ENCODE data around the gene MALT1.

The MALT1 gene

DNA sequence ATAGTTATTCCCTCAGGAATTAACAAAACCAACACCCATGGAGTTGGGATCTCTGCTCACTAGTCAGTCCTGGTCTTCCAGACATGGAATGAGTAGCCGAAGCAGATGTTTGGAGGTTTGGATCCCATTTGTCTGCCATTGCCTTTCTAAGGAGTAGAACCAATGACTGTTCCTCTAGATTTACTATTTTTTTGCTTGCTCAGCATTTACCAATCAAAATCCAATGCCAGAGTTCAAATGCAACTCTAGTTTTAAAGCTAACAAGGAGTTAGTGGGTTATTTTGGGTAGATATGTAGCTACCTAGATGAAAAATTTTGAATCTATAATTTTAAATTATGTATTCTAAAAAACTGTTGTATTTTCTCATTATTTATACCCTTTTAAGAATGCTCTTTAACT, 62.6 kb downstream of the MALT1 start:
- no peak for TF ChIP-seq TAF1 (IDR thresholded peaks at IDR 0.05; ENCODE audit: borderline replicate concordance, insufficient read depth, low read length)
- no peak for TF ChIP-seq SIN3A (IDR thresholded peaks at IDR 0.05; ENCODE audit: borderline replicate concordance, insufficient read depth, low read length)
- TF ChIP-seq, protein P1, sequence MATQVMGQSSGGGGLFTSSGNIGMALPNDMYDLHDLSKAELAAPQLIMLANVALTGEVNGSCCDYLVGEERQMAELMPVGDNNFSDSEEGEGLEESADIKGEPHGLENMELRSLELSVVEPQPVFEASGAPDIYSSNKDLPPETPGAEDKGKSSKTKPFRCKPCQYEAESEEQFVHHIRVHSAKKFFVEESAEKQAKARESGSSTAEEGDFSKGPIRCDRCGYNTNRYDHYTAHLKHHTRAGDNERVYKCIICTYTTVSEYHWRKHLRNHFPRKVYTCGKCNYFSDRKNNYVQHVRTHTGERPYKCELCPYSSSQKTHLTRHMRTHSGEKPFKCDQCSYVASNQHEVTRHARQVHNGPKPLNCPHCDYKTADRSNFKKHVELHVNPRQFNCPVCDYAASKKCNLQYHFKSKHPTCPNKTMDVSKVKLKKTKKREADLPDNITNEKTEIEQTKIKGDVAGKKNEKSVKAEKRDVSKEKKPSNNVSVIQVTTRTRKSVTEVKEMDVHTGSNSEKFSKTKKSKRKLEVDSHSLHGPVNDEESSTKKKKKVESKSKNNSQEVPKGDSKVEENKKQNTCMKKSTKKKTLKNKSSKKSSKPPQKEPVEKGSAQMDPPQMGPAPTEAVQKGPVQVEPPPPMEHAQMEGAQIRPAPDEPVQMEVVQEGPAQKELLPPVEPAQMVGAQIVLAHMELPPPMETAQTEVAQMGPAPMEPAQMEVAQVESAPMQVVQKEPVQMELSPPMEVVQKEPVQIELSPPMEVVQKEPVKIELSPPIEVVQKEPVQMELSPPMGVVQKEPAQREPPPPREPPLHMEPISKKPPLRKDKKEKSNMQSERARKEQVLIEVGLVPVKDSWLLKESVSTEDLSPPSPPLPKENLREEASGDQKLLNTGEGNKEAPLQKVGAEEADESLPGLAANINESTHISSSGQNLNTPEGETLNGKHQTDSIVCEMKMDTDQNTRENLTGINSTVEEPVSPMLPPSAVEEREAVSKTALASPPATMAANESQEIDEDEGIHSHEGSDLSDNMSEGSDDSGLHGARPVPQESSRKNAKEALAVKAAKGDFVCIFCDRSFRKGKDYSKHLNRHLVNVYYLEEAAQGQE (IDR thresholded peaks at IDR 0.05; ENCODE audit: insufficient read depth in 1 of 2, low read depth in 2 of 2, low read length in 2 of 2) = no peak
- TF ChIP-seq POLR2AphosphoS5 (IDR thresholded peaks at IDR 0.05; ENCODE audit: low read depth, low read length) = no peak
- no peak for TF ChIP-seq FOXP2 (optimal IDR thresholded peaks at IDR 0.05; ENCODE audit: borderline replicate concordance, extremely low read depth, extremely low read length, insufficient read depth)

DNA sequence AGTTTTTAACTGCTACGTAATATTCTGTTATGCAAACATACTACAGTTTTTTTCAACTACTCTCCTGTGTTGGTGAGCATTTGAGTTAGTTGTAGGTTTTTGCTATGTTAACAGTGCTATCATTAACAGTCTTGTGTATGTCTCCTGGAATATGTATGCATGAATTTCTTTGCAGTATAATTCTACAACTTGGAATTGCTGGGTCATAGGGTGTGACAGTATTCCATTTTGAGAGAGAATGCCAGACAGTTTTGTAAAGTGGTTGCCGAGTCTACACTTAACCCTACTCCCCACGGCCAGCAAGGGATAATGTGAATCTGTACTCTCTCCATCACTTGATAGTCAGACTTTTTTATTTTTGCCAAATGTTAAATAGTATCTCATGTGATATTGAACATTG, 67.1 kb downstream of the MALT1 start:
- TF ChIP-seq FOXP2 (optimal IDR thresholded peaks at IDR 0.05; ENCODE audit: borderline replicate concordance, extremely low read depth, extremely low read length, insufficient read depth) = no peak
- no peak for TF ChIP-seq SIN3A (IDR thresholded peaks at IDR 0.05; ENCODE audit: borderline replicate concordance, insufficient read depth, low read length)
- no peak for TF ChIP-seq POLR2AphosphoS5 (IDR thresholded peaks at IDR 0.05; ENCODE audit: low read depth, low read length)

DNA sequence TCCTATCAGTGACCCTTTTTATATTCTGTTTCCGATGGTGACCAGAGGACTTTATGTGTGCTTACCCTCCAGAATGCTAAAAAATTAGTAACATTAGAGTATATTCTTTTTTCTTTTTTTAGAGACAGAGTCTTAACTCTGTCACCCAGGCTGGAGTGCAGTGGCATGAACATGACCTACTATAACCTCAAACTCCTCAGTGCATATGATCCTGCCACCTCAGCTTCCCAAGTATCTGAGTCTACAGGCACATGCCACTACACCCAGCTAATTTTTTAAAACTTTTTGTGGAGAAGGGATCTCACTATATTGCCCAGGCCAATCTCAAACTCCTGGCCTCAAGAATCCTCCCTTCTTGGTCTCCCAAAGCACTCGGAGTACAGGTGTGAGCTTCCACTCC, 74.6 kb downstream of the MALT1 start:
- no peak for TF ChIP-seq TAF1 (IDR thresholded peaks at IDR 0.05; ENCODE audit: borderline replicate concordance, insufficient read depth, low read length)
- TF ChIP-seq, protein P1 (IDR thresholded peaks at IDR 0.05; ENCODE audit: insufficient read depth in 1 of 2, low read depth in 2 of 2, low read length in 2 of 2) = no peak
- no peak for TF ChIP-seq POLR2AphosphoS5 (IDR thresholded peaks at IDR 0.05; ENCODE audit: low read depth, low read length)
- no peak for TF ChIP-seq FOXP2 (optimal IDR thresholded peaks at IDR 0.05; ENCODE audit: borderline replicate concordance, extremely low read depth, extremely low read length, insufficient read depth)
- TF ChIP-seq SIN3A (IDR thresholded peaks at IDR 0.05; ENCODE audit: borderline replicate concordance, insufficient read depth, low read length) = no peak

DNA sequence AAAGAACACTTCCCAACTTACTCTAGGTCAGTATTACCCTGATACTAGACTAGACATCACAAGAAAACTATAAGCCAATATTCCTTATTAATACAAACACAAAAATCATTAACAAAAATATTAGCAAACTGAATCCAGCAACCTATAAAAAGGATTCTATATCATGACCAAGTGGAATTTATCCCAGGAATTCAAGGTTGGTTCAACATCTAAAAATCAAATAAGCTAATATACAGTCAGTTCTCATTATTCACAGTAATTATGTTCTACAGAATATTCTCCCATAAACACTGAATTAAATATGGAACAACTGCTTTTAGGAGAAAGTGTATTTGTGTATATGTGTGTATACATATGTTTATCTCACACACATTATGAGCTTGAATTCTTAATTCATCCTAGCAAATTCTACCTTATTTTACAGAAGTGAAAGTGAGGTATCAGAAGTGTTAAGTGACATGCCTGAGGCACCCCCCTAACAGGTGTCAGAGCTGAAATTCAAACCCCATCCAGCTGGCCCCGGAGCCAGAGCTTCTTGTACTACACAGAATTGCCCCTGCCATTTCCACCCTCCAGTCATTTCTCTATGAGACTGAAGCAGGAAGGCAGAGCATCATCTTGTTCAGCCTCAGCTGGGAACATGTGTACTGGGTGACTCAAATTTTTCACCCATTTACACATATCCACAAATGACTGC, 77.8 kb downstream of the MALT1 start:
- no peak for TF ChIP-seq POLR2AphosphoS5 (IDR thresholded peaks at IDR 0.05; ENCODE audit: low read depth, low read length)
- no peak for TF ChIP-seq SIN3A (IDR thresholded peaks at IDR 0.05; ENCODE audit: borderline replicate concordance, insufficient read depth, low read length)
- TF ChIP-seq TAF1 (IDR thresholded peaks at IDR 0.05; ENCODE audit: borderline replicate concordance, insufficient read depth, low read length) = no peak
- TF ChIP-seq FOXP2 (optimal IDR thresholded peaks at IDR 0.05; ENCODE audit: borderline replicate concordance, extremely low read depth, extremely low read length, insufficient read depth) = no peak

DNA sequence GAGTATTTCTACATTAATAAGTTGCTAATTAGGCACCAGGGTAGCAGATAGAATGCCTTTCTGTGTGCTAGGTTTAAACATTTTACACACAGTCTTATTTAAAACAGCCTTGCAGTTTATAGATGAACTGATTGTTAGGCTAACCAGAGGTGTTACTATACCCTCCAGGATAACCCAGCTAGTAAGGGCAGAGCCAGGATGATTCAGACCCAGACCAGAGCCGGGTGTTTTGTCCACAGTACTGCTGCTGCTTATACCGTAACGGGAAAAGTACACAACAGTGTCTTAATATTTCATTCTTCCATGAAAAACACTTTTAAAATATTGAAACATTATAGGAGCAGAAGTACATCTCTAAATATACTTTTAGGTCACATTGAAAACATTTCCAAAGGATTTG, 82.7 kb downstream of the MALT1 start:
- TF ChIP-seq FOXP2 (optimal IDR thresholded peaks at IDR 0.05; ENCODE audit: borderline replicate concordance, extremely low read depth, extremely low read length, insufficient read depth) (no peak), TAF1 (IDR thresholded peaks at IDR 0.05; ENCODE audit: borderline replicate concordance, insufficient read depth, low read length) (no peak), SIN3A (IDR thresholded peaks at IDR 0.05; ENCODE audit: borderline replicate concordance, insufficient read depth, low read length) (no peak), POLR2AphosphoS5 (IDR thresholded peaks at IDR 0.05; ENCODE audit: low read depth, low read length) (no peak)
- TF ChIP-seq, protein P1 (IDR thresholded peaks at IDR 0.05; ENCODE audit: insufficient read depth in 1 of 2, low read depth in 2 of 2, low read length in 2 of 2) = no peak

DNA sequence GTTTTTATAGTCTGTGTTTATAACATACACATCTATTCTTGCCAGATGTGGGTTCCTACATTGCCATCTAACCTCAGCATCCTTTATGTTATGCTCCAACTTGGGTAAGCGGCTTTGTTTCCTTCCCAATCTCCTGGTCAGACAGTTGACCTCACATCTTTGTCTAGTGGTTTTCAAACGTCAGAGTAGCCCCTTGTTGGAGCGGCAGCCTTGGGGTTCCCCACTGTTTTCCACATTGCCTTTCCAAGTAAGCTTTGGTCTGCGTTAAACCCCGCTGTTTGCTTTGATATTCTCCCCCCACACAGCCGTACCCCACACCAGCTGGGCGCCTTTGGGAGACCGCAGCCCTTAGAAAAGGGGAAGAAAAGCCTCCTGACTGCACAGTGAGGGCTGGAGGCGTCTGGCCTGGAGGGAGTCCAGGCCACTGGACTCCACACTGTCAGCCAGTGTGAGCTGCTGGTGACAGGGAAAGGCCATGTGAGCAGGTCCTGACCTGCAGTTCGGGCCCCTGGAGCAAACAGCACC, 83.3 kb downstream of the MALT1 start:
- TF ChIP-seq SIN3A (IDR thresholded peaks at IDR 0.05; ENCODE audit: borderline replicate concordance, insufficient read depth, low read length) = no peak
- TF ChIP-seq POLR2AphosphoS5 (IDR thresholded peaks at IDR 0.05; ENCODE audit: low read depth, low read length) = no peak
- no peak for TF ChIP-seq TAF1 (IDR thresholded peaks at IDR 0.05; ENCODE audit: borderline replicate concordance, insufficient read depth, low read length)
- TF ChIP-seq, protein P1 (IDR thresholded peaks at IDR 0.05; ENCODE audit: insufficient read depth in 1 of 2, low read depth in 2 of 2, low read length in 2 of 2) = no peak
- TF ChIP-seq FOXP2 (optimal IDR thresholded peaks at IDR 0.05; ENCODE audit: borderline replicate concordance, extremely low read depth, extremely low read length, insufficient read depth) = no peak
